A673 (cell line): ENCODE measurements around the gene GPR3. TPM values are rescaled to one million over a fixed set of nuclear protein-coding genes. Genes with fewer than 3 reads are reported as not detected.
"Not testable (repeated sequence)": the region's sequence is repeated elsewhere in the genome, so short reads cannot be mapped to it uniquely, and the experiment has no call there.

Experiments used
- BruUV-seq: library from RNA; stranded (reverse); fragments of 400-500 nt; replicated peaks from 2 replicates; lab custom pipeline; 2021; lab: Mats Ljungman, UMichigan
- CTCF ChIA-PET: fragments of 300-600 bp; sonication (Branson Sonifier 250); formaldehyde crosslinking; loops from one replicate; lab custom pipeline; 2022; ENCODE audit warnings: antibody characterized with exemption; lab: Charles Lee
- POLR2A ChIA-PET: fragments of 300-600 bp; sonication (Branson Sonifier 250); formaldehyde crosslinking; loops from one replicate; lab custom pipeline; 2022; ENCODE audit warnings: antibody characterized with exemption; ENCODE audit not compliant: low non-redundant PET; lab: Charles Lee
- DNase-seq: peaks from one replicate; pipeline ENCODE4 v3.0.0-alpha.2; 2015; ENCODE audit warnings: low spot score
- H3K27ac ChIP-seq: fragments of 200-600 bp; sonication (generic); 2 replicates; pipeline ENCODE4 v1.5.1; 2016; ENCODE audit warnings: mixed run types, low read depth, mild to moderate bottlenecking, mixed read lengths, antibody characterized with exemption, low read length; ENCODE audit not compliant: poor library complexity, severe bottlenecking
- H3K27me3 ChIP-seq: fragments of 200-600 bp; sonication (generic); replicated peaks from 2 replicates; pipeline ENCODE4 v1.6.1; 2017; ENCODE audit warnings: mixed run types, low read depth, mild to moderate bottlenecking, mixed read lengths, antibody characterized with exemption, low read length; ENCODE audit not compliant: insufficient read depth, poor library complexity
- H3K36me3 ChIP-seq: fragments of 200-600 bp; sonication (generic); 2 replicates; pipeline ENCODE4 v1.6.1; 2016; ENCODE audit warnings: mixed run types, mild to moderate bottlenecking, mixed read lengths, antibody characterized with exemption, low read length; ENCODE audit not compliant: insufficient read depth, poor library complexity, severe bottlenecking
- H3K4me1 ChIP-seq: fragments of 200-600 bp; sonication (generic); 2 replicates; pipeline ENCODE4 v1.6.1; 2017; ENCODE audit warnings: mixed run types, mild to moderate bottlenecking, mixed read lengths, antibody characterized with exemption, low read length; ENCODE audit not compliant: insufficient read depth, poor library complexity, severe bottlenecking
- H3K4me3 ChIP-seq: fragments of 200-600 bp; sonication (generic); 2 replicates; pipeline ENCODE4 v1.5.1; 2016; ENCODE audit warnings: low read depth, mixed run types, mild to moderate bottlenecking, mixed read lengths, low read length; ENCODE audit not compliant: poor library complexity, severe bottlenecking
- H3K9me3 ChIP-seq: fragments of 200-600 bp; sonication (generic); 2 replicates; pipeline ENCODE4 v1.6.1; 2016; ENCODE audit warnings: mixed run types, low read depth, mild to moderate bottlenecking, mixed read lengths, antibody characterized with exemption, low read length; ENCODE audit not compliant: poor library complexity, severe bottlenecking
- EZH2 ChIP-seq: fragments of 200-600 bp; sonication (generic); IDR thresholded peaks from 2 replicates; pipeline ENCODE4 v1.6.1; 2017; ENCODE audit warnings: borderline replicate concordance, low read depth, mild to moderate bottlenecking, mixed read lengths, antibody characterized with exemption, low read length; ENCODE audit not compliant: poor library complexity, severe bottlenecking
- intact Hi-C: fragments of 100-400 bp; cut with micrococcal nuclease; formaldehyde crosslinking; loops from one replicate; pipeline ENCODE4 v1.10.0; 2022; ENCODE audit not compliant: unreplicated experiment
- total RNA-seq: library from RNA; stranded (reverse); gene quantifications from 2 replicates; pipeline ENCODE4 v1.2.3, GENCODE V29; 2021
- TF ChIP-seq, protein P1 (sequence below): fragments of 300-800, 200-600 bp; sonication (generic); conservative IDR thresholded peaks from 2 replicates; pipeline ENCODE4 v1.5.1; 2017; ENCODE audit warnings: low read depth, mild to moderate bottlenecking, antibody characterized with exemption, low read length, moderate library complexity, mixed read lengths

Gene GPR3
- total RNA-seq, 1 experiment from 2014 or later, result 4.9 TPM

DNA sequence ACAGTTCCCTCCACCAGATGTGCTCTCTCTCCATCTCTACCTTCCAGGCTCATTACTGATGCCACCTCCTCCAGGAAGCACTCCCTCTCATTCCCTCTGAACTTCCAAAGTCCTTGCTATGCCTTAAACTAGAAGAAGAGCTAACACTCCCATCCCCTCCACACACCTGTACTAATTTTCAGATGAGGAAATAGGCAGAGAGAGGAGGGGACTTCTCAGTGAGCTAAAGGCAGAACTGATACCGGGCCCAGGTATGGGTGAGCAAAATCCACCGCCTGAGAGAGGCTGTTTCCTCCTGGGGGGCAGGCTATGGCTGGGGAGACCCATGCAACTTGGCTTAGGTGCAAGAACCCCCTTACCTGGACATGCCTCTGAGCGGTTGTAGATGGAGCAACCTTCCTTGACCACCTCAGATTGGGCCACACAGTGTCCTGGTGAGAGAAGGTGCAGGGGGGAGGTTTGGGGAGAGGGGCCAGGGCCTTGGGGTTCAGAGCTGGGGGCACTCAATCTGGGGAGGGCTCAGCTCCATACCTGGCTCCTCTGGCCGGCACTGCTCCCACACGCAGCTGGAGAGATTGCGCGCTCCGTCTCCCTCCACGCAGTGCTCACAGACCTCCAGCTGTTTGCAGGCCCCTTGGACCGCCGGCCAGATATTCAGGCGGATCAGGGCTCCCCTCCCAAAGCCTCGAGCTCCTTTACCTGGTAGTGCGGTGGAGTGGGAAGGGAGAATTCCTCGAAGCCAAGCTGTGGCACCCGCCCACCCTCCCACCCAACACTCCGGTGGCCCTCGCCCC lies 10.3 kb upstream of the GPR3 start:
- TF ChIP-seq, protein P1, sequence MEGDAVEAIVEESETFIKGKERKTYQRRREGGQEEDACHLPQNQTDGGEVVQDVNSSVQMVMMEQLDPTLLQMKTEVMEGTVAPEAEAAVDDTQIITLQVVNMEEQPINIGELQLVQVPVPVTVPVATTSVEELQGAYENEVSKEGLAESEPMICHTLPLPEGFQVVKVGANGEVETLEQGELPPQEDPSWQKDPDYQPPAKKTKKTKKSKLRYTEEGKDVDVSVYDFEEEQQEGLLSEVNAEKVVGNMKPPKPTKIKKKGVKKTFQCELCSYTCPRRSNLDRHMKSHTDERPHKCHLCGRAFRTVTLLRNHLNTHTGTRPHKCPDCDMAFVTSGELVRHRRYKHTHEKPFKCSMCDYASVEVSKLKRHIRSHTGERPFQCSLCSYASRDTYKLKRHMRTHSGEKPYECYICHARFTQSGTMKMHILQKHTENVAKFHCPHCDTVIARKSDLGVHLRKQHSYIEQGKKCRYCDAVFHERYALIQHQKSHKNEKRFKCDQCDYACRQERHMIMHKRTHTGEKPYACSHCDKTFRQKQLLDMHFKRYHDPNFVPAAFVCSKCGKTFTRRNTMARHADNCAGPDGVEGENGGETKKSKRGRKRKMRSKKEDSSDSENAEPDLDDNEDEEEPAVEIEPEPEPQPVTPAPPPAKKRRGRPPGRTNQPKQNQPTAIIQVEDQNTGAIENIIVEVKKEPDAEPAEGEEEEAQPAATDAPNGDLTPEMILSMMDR, result no peak
- no peak for TF ChIP-seq EZH2
- Histone ChIP-seq H3K27me3 (no peaks in the 10 kb centered on the region), H3K27ac (no peak overlapping the region), H3K4me3 (no peak overlapping the region), H3K9me3 (no peaks in the 10 kb centered on the region), H3K36me3 (no peaks in the 10 kb centered on the region), H3K4me1 (no peaks in the 10 kb centered on the region)
- no peak for DNase-seq
- ChIA-PET CTCF (no interaction called here), POLR2A (no interaction called here)
- intact Hi-C loops, result no loop called here
- no TSS peak for BruUV-seq

DNA sequence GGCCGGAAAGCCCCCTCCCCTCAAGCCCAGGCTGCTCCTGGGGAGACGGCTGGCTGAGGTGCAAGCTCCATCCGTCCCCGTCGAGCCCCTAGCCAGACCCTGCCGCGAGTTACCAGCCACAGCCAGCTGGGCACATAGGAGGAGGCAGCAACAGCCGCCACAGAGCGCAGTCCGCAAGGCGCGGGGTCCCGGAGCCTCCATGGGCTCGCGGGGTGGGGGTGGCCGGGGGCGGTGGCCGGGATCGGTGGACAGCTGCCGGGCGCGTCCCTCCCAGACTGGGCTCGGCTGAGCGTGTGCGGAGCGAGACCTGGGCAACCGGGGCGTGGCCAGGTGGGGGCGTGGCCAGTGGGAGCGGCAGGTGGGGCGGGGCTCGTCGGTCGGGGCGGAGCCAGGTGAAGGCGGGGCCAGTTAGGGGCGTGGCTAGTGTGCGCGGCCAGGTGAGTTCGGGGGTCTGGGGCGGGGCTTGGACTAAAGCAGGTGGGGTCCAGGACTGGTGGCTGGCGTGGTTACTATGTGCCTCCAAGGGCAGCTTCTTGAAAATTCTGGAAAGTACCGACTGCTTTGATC lies 9.3 kb upstream of the GPR3 start, which contains the start of gene CD164L2:
TSS of gene CD164L2 (minus strand) at position 295 of the 567 bp plus-strand sequence. CDS start at position 201, 94 bp downstream.
- CTCF ChIA-PET, result no interaction called here
- POLR2A ChIA-PET, result no interaction called here
- H3K36me3 ChIP-seq, result no peaks in the 10 kb centered on the region
- no peaks in the 10 kb centered on the region for H3K4me1 ChIP-seq
- no peak within 1 kb of the TSS for H3K4me3 ChIP-seq
- no peaks in the 10 kb centered on the region for H3K27me3 ChIP-seq
- intact Hi-C loops, result no loop called here
- TF ChIP-seq, protein P1, result no peak
- TF ChIP-seq EZH2, result no peak
- no peak within 1 kb of the TSS for H3K27ac ChIP-seq
- no TSS peak for BruUV-seq
- H3K9me3 ChIP-seq, result no peaks in the 10 kb centered on the region
- no peak for DNase-seq

DNA sequence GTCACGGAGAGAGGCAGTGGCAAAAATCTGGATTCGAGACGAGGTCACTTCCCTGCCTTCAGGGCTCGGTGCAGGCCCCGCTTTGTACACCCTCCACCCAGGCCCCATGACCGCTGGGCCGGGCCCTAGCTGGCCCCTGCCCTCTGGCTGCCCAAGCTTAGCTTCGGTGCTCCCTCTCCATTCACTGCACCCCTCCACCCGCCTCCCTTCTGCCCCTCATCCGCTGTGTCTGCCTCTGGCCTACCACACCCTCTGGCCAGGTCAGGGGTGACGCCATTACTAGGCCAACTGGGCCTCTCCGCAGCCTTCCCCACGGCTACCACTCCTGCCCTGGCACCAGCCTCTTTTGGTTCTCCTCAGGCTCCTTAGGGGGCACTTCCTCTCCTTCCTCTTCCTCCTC lies 8.8 kb upstream of the GPR3 start:
- Histone ChIP-seq H3K4me1 (no peaks in the 10 kb centered on the region), H3K27me3 (no peaks in the 10 kb centered on the region), H3K27ac (no peak overlapping the region), H3K36me3 (no peaks in the 10 kb centered on the region), H3K9me3 (no peaks in the 10 kb centered on the region), H3K4me3 (no peak overlapping the region)
- intact Hi-C loops, result no loop called here
- DNase-seq, result no peak
- TF ChIP-seq, protein P1, result no peak
- TF ChIP-seq EZH2, result no peak
- ChIA-PET POLR2A (interaction anchor here (0.7 kb wide), 1 partner anchor 34 kb away, joined by 6 read pairs; no protein-coding TSS in a partner anchor), CTCF (interaction anchor here (0.5 to 0.6 kb wide), 2 partner anchors 154 to 338 kb away, joined by 3 to 4 read pairs; no protein-coding TSS in a partner anchor)
- no TSS peak for BruUV-seq

DNA sequence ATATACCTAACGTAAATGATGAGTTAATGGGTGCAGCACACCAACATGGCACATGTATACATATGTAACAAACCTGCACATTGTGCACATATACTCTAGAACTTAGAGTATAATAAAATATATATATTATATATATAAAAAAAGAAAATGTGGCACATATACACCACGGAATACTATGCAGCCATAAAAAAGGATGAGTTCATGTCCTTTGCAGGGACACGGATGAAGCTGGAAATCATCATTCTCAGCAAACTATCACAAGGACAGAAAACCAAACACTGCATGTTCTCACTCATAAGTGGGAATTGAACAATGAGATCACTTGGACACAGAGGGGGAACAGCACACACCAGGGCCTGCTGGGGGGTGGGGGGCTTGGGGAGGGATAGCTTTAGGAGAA lies 7.6 kb upstream of the GPR3 start:
- not testable (repeated sequence) for H3K4me1 ChIP-seq, H3K27me3 ChIP-seq

More for the DNA sequence above, 7.6 kb upstream of the GPR3 start:
- POLR2A ChIA-PET, CTCF ChIA-PET, intact Hi-C loops, H3K36me3 ChIP-seq, DNase-seq, H3K27ac ChIP-seq, H3K9me3 ChIP-seq, BruUV-seq, H3K4me3 ChIP-seq: not testable (repeated sequence)
